GM20431 (cell line): Measurements from ENCODE around the gene FERD3L.

Experiments used
- in situ Hi-C: fragments of 300-500 bp; cut with MseI, MboI; formaldehyde crosslinking; loops from one replicate; pipeline ENCODE4 v1.15.0; 2020; ENCODE audit warnings: low sequenced_read_pairs; ENCODE audit not compliant: unreplicated experiment

FERD3L gene

GRCh38 chr7:19117870-19118608 is 27.2 kb downstream of the FERD3L start:
- in situ Hi-C loops = no loop called here

DNA sequence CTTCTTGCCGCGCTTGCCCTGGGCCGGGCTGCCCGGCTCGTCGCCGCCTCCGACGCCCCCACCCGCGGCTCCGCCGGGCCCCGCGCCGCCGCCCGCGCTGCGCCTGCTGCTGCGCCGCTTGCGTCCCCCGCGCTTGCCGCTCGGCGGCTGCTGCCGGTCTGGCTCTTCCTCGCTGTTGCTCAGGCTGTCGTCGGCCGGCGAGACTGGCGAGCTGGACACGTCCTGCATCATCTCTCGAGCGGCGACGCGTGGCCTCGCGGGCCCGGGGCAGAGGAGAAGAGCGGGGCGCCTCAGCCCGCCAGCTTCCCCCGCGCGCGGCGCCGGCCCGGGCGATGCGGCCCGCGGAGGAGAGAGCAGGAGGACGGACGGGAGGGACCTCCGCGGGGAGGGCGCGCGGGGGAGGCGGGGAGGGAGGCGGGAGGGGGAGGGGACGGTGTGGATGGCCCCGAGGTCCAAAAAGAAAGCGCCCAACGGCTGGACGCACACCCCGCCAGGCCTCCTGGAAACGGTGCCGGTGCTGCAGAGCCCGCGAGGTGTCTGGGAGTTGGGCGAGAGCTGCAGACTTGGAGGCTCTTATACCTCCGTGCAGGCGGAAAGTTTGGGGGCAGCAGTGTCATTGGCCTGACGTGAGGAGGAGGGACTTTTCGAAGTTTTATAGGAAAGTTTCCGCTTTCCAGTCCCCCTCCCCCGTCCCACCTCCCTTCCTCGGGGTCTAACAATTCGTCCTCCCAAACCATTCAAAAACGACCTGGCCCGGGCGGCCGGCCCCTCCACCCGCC is 27.9 kb downstream of the FERD3L start, which contains the start of gene TWIST1:
TWIST1 (minus strand) TSS at position 546 of the 779 bp plus-strand sequence; CDS start at position 231, 315 bp downstream.
- in situ Hi-C loops = no loop called here

DNA sequence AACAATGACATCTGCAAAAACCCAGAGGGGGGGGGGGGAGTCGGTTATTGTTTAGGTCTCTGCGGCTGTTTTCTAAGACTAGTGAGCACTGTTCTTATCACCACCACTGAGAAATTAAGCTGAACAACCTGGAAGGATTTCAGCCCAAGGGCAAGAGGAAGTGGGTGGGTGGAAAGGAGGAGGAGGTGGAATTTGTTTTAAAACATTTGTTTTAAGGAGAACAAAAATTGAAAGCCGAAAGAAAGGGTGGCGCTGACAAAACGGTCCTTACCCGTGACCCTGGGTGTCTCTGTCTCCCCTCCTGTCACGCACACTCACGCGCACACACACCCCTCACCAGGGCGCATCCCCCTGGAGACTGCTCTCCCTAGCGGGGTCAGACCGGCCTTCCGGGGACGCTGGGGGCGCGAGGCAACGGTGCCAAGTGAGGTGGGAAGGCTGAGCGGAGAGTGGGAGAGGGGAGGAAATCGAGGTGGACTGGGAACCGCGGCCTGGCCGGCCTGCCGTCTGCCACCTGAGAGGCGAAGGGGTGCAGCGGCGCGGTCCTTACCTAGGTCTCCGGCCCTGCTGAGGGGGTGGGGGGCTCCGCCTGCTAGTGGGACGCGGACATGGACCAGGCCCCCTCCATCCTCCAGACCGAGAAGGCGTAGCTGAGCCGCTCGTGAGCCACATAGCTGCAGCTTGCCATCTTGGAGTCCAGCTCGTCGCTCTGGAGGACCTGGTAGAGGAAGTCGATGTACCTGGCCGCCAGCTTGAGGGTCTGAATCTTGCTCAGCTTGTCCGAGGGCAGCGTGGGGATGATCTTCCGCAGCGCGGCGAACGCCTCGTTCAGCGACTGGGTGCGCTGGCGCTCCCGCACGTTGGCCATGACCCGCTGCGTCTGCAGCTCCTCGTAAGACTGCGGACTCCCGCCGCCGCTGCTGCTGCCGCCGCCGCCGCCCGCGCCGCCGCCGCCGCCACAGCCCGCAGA is 28.8 kb downstream of the FERD3L start:
- in situ Hi-C loops = no loop called here

GRCh38 chr7:19114551-19114855 is 30.7 kb downstream of the FERD3L start:
- in situ Hi-C loops = no loop called here

GRCh38 chr7:19113855-19114550 is 31.2 kb downstream of the FERD3L start:
- in situ Hi-C loops = no loop called here

DNA sequence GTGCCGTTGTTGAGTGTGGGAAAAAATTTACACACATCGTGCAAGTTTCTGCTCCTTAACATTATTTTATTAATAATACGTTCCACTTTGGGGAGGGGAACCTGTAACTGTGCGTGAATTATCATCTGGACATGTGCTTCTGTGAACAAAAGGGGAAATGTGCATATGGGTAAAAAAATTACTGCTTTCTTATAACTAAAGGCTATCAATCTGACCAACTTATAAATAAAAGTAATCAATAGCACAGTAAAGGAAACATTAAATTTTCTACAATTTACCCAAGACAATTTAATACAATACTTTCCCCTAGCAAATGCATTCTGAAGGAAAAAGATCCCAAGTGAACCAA is 32.2 kb downstream of the FERD3L start:
- in situ Hi-C loops = no loop called here

DNA sequence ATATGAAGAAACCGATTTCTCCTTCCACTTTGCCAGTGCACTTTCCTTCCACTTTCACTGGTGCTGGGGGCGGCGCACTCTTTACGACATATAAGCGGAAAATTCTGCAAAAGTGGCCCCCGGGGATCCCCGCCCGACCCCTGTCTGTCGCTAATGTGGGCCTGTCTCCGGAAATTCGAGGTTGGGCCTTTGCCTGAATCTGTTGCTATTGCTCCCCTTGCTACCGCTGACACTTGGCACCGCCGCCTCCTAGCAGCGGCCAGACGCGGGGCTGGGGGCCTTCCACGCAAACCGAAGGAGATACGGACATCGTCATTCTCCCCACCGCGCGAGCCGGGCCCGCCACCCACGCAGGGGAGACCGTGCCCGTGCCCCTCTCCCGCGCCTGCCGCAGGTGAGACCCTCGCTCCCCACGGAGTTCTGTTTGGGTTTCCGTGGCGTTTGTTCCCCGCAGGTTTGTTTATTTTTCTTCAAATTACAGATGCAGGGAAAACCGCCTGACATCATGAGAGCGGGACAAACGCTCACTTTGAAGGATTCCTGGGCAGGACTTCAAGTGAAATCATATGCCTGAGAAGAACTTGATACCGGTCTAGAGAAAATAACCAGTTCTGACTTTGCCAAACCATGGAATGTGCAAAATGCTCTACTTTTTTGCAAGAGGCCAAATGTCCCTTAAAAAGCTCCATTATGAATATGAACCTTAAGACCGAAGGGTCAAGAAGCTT is 32.8 kb downstream of the FERD3L start:
- in situ Hi-C loops = no loop called here

DNA sequence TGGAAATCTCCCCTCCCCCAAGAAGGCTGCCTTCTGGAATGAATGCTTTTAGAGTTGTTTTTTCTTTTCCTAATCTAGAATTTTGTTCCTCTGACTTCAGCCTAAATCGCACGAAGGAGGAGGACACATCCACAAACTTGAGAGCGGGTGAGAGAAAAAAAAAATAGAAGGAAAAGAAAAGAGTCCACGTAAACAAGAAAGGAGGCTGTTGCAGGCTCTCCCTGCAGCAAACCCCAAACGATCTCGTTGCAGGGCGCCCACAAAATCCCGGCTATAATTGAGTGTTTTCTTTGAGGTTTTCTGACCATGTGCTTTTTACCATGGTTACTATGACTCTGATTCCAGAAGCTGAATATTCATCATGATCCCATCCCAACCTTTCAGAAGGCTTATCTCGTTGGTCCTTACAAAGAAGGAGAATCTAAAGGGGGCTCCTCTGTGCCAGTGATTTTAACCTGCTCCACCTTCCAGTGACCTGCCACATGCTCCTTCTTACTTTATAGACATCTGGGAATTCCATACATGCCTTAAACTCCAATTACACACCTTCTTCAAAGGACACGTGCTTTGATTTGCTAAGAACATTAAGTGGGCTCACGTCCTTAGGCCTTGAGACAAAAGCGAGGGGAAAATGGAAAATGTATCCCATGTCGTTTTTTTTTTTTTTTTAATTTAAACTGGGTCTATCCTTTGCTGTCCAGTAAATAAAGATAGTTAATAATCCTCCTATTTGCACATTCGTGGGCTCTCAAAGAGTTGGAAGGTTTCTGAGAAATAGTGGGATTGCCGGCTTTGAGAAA is 33.5 kb downstream of the FERD3L start:
- in situ Hi-C loops = no loop called here

DNA sequence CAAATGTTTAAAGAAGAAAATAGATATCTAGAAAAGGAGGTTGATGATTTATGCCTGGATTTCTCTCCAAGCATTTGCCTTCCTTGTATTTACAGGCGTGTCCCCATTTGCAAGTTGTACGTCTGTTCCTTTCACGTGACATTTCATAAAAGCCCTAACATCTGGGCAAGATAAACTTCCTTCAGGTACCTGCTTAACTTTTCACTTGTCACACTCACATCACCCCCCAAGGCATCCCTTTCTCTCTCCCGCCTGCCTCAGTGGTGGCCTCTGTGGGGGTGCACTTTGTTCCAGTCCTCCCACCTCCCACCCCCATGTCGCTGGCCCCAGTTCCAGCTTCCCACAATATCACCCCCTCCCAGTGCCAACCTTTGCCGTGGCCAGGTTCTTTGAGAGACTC is 34.4 kb downstream of the FERD3L start:
- in situ Hi-C loops = no loop called here

DNA sequence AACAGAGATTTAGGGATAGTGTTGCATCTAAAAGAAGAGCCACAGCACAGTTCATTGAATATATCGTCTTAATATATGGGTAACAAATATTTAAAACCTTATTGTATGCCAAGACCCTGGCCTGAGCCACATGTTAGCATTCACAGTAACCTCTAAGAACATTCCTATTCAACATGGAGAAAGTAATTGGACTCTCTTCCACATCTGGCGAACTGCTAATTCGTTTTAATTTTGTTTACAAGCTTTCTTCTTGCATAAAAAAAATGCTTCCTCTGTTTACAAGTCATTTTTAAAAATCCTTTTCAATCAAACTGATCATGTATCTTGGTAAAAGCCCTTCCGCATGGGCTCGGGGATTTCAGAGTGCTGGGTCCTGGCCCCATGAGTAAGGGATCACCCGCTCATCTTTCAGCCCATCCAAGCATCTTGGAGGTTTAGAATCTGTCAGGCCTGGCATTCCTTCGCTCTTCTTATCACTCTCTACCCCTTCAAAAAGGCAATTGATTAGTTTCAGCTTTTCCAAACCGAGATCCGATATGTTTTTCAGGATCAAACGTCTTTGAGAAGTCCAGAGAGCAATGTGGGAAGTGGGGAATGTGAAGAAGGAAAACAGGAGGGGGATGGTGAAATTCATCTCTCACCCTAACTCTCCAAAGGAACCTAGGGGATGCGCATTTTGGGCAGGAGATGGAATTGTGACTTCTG is 35.0 kb downstream of the FERD3L start:
- in situ Hi-C loops = no loop called here

DNA sequence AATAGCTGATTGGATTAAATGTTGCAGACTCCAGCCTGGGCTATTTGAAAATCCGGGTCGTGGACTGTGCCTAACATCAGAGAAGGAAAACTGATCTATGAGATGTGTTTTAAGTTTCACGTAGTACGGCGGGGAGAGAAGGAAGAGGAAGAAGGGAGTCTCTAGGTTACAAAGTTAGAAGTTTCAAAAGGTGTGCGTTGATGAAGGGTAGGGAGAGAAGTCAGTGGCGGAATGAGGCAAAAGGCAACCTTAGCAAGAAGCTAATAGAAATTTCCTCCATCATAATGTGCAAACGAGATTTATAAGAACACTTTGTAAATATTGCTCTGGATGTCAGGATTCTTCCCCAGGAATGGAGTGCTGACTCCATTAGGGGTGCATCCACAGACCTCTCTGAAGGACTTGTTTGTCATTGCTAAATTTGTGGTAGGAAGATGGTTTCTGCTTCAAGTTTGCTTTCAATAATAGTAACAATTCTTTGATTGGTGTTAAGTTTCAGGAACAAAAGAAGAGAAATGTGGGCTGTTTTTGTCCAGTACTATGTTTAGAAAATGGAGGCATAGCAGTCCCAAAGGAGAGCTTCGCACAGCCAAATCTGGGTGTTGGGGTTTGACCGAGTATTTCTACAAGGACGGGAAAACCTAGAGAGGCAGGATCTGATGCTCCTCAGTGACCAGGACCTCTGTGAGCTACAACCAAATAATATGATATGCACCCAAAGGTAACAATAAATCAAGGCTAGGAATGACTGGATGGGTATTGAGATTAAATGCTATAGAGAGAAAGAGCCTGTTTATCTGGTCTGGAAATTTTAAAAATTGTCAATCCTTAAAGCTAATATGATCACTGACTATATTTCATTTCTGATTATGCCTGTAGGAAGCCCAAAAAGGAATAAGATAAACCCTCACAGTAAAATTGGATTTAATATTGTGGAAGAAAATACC is 35.9 kb downstream of the FERD3L start:
- in situ Hi-C loops = no loop called here

- in situ Hi-C loops = no loop called here
Observed at GRCh38 chr7:19107356-19108146, 37.7 kb downstream of the FERD3L start.

DNA sequence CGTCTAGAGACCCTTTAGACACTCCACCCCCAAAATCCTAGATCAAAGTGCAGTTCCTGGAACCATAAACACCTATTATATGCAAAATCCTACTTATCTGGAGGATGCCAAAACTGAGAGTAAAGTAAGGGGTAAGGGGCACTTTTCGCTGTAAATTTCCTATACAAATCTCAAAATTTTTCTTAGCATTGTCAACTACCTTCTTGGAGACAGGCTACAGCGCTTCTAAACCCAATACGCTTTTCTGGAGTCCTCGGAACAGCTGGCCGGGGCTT is 38.2 kb downstream of the FERD3L start:
- in situ Hi-C loops = no loop called here

DNA sequence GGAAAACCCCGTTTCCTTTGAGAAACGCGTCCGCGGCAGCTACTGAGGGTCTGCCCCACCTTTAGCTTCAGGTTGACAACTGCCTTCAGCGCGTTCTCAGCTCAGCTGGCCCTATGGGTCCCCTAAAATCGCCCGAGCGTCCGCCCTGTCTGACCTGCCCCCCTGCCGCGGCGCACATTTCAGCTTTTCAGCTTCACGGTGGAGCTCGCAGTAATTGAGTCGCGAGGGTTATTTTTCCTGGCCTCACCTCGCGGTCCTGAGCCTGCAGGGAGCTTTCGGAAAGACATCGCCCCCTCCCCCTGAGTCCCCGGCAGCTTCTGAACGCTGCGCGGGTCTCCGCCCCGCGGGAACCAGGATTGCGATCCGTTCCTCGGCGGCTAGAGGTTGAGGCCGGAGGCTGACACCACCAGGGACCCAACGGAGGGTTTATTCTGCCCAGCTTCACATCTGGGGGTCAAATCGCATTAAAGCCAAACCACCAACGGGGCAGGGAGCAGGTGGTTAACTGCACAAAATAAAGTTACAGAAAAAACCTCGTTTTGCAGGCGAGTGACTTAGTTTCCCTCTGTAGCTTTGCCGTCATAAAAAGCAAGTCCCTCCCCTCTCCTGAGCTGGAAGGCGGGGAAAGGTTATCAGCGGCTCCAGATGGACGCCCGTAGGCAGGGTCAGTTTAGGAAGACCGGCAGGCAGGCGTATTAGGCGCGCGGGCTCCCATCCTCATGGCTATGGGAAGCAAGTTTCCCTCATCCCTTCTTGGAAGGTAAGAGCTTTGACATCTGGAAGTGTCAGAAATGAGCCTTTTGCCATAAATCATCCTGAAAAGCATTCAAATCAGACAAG is 38.8 kb downstream of the FERD3L start:
- in situ Hi-C loops = no loop called here

DNA sequence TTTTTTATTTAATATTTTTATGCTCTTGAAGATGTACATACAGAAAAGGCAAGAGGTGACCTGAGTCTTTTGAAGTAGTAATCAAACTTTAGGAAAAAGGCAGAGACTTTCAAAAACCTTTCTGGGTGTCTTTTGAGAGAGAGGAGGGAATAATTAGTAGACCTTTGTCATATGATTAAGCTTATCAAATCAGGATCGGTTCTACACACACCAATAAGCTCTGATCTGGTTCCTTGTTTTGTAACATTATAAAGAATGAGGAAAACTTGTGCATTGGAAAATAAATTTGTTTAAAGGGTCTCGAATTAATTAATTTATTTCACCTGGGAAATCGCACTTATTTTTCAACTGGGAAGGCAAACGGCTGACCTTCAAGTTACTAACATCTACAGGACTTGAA is 39.7 kb downstream of the FERD3L start:
- in situ Hi-C loops = no loop called here

GRCh38 chr7:19104811-19105210 is 40.4 kb downstream of the FERD3L start:
- in situ Hi-C loops = no loop called here
